ENCODE data around the gene WNK4.
A peak's percentile ranks its signal among the peaks of the same experiment; 100 is the strongest.

Gene WNK4

DNA sequence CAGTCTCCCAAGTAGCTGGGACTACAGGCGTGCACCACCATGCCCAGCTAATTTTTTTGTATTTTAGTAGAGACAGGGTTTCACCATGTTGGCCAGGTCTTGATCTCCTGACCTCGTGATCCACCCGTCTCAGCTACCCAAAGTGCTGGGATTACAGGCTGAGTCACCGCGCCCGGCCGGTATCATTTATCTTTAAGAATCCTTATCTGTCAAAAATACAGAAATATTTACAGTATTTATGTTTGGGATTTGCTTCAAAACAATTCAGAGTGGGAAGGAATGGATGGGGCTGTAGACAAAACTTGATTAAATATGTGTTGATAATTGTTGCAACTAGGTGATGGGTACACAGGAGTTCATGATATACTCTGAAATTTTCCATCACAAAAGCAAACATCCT, 40.8 kb downstream of the WNK4 start:
- TF ChIP-seq, protein P1, sequence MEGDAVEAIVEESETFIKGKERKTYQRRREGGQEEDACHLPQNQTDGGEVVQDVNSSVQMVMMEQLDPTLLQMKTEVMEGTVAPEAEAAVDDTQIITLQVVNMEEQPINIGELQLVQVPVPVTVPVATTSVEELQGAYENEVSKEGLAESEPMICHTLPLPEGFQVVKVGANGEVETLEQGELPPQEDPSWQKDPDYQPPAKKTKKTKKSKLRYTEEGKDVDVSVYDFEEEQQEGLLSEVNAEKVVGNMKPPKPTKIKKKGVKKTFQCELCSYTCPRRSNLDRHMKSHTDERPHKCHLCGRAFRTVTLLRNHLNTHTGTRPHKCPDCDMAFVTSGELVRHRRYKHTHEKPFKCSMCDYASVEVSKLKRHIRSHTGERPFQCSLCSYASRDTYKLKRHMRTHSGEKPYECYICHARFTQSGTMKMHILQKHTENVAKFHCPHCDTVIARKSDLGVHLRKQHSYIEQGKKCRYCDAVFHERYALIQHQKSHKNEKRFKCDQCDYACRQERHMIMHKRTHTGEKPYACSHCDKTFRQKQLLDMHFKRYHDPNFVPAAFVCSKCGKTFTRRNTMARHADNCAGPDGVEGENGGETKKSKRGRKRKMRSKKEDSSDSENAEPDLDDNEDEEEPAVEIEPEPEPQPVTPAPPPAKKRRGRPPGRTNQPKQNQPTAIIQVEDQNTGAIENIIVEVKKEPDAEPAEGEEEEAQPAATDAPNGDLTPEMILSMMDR (IDR thresholded peaks at IDR 0.05): no peak
- Histone ChIP-seq H3K79me2 (peaks cover 8% of the 10 kb centered on the region), H2AFZ (no peak overlapping the region), H3K4me3 (ENCODE audit: low read depth, low read length) (no peak overlapping the region), H3K4me2 (ENCODE audit: low read length) (no peak overlapping the region), H3K9me3 (ENCODE audit: control insufficient read depth, low read length) (no peaks in the 10 kb centered on the region), H3K27me3 (ENCODE audit: control insufficient read depth, insufficient read depth, low read length) (no peaks in the 10 kb centered on the region), H3K4me1 (no peaks in the 10 kb centered on the region), H3K9ac (no peak overlapping the region), H3K36me3 (ENCODE audit: control insufficient read depth, insufficient read depth, low read length) (no peaks in the 10 kb centered on the region), H3K27ac (no peak overlapping the region)

DNA sequence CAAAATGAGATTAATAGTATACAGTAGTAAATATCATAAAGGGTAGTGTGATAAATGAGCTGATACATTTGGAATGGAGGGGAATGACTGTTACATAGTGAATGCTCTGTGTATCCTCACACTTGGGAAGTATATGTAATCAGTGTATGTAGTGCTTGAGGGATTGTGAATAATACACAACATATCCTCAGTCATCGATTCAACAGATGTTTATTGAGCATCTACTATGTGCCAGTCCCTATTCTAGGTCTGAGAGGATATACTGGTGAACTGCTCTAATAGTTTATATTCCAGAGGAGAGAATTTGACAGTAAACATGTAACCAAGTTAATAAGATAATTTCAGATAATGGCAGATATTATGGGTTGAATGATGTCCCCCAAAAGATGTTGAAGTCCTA, 47.1 kb downstream of the WNK4 start:
- Histone ChIP-seq H3K27ac (no peak overlapping the region), H3K4me3 (ENCODE audit: low read depth, low read length) (no peak overlapping the region), H3K36me3 (ENCODE audit: control insufficient read depth, insufficient read depth, low read length) (no peaks in the 10 kb centered on the region), H3K9ac (no peak overlapping the region), H3K79me2 (peaks cover 8% of the 10 kb centered on the region), H3K27me3 (ENCODE audit: control insufficient read depth, insufficient read depth, low read length) (no peaks in the 10 kb centered on the region), H3K4me2 (ENCODE audit: low read length) (no peak overlapping the region), H3K9me3 (ENCODE audit: control insufficient read depth, low read length) (no peaks in the 10 kb centered on the region), H3K4me1 (peaks cover 4% of the 10 kb centered on the region), H2AFZ (no peak overlapping the region)
- TF ChIP-seq, protein P1 (IDR thresholded peaks at IDR 0.05): no peak

DNA sequence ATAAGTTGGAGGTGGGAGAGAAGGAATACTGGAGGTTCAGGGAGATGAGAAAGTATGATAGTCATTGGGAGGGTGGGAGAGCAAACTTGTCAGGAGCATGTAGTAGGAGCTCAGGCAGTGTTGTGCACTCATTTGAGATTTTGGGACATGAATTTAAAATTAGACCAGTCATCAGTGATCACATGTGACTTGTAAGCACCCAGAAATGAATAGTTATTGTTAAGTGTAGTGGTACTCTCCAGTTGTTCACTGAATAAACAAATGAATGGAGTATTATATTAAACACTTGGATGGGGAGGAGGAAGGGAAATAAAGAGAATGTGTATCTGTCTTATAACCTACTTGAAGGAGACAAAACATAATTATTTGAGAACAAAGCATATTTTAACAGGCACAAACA, 50.6 kb downstream of the WNK4 start:
- Histone ChIP-seq H3K36me3 (ENCODE audit: control insufficient read depth, insufficient read depth, low read length) (no peaks in the 10 kb centered on the region), H3K9ac (no peak overlapping the region), H3K4me2 (ENCODE audit: low read length) (no peak overlapping the region), H3K27ac (no peak overlapping the region), H3K27me3 (ENCODE audit: control insufficient read depth, insufficient read depth, low read length) (no peaks in the 10 kb centered on the region), H3K79me2 (peaks cover 8% of the 10 kb centered on the region), H3K4me3 (ENCODE audit: low read depth, low read length) (no peak overlapping the region), H3K9me3 (ENCODE audit: control insufficient read depth, low read length) (no peaks in the 10 kb centered on the region), H3K4me1 (peaks cover 4% of the 10 kb centered on the region), H2AFZ (no peak overlapping the region)
- TF ChIP-seq, protein P1 (IDR thresholded peaks at IDR 0.05): no peak

DNA sequence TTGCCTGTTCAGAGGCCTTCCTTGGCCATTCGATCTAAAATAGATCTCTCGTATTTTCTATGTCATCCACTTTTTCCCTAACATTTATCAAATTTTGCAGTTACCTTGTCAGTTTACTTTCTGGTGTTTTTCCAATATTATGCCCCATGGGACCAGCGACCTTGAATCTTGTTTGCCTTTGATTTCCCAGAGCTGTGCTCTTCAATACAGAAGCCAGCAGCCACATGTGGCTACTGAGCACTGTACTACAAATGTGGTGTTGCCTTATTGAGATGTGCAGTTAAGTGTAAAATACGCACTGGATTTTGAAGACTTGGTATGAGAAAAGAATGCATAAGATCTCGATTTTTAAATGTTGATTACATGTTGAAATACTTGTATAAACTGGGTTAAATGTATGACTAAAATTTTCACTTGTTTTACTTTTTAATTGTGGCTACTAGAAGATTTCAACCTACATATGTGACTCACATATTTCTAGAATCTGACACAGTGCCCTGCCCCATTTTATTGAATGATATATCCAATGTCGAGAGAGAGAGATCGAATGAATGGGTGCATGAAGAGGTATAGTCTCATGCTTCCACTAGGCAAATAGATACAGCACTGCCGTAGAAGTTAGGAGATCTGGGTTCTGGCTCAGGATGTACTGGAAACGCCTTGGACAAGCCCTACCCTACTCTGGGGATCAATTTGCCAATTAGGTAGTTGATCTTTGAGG, 52.0 kb downstream of the WNK4 start:
- Histone ChIP-seq H3K79me2 (peaks cover 8% of the 10 kb centered on the region), H3K9ac (peak overlapping the region; percentile 40), H3K27me3 (ENCODE audit: control insufficient read depth, insufficient read depth, low read length) (no peaks in the 10 kb centered on the region), H3K4me2 (ENCODE audit: low read length) (peak overlapping the region; percentile 74), H3K4me3 (ENCODE audit: low read depth, low read length) (peak overlapping the region; percentile 73), H3K4me1 (peaks cover 4% of the 10 kb centered on the region), H2AFZ (peak overlapping the region; percentile 96), H3K36me3 (ENCODE audit: control insufficient read depth, insufficient read depth, low read length) (no peaks in the 10 kb centered on the region), H3K27ac (peak overlapping the region; percentile 71), H3K9me3 (ENCODE audit: control insufficient read depth, low read length) (no peaks in the 10 kb centered on the region)
- TF ChIP-seq, protein P1 (IDR thresholded peaks at IDR 0.05): no peak

Data from parathyroid adenoma (tissue), 2 donors.